Superior temporal gyrus (tissue), 1 donor: Measurements from ENCODE around the gene MYLK.
"Not testable (repeated sequence)": the region's sequence is repeated elsewhere in the genome, so short reads cannot be mapped to it uniquely, and the experiment has no call there.

Source experiments
- DNase-seq: peaks from one replicate; pipeline ENCODE4 v3.0.0-alpha.2; 2016; ENCODE audit errors: extremely low spot score

MYLK gene

DNA sequence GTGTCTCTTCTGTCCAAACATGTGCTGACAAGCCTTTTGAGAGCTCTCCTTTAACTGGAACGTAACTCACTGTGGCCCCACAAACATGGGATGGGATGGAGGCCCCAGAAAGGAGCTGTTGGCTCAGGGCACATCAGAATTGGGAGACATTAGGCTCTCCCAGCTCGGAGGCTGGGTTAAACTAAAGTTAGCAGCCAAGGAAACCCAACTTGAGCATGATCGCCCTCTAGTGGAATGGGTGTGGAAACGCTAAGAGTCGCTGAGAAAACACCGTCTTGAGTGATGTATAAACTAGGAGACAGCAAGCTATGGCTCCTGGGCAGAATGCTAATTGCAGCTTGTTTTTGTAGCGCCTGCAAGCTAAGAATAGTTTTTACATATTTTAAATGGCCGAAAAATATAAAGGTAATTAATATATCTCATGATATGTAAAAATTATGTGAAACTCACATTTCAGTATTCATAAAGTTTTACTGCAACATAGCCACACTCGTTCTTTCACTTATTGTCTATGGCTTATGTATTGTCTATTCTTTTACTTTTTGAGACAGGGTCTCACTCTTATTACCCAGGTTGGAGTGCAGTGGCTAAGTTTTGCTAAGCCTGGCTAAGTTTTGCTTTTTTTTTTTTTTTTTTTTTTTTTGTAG, 160.5 kb downstream of the MYLK start:
- DNase-seq, result peak; percentile 94

DNA sequence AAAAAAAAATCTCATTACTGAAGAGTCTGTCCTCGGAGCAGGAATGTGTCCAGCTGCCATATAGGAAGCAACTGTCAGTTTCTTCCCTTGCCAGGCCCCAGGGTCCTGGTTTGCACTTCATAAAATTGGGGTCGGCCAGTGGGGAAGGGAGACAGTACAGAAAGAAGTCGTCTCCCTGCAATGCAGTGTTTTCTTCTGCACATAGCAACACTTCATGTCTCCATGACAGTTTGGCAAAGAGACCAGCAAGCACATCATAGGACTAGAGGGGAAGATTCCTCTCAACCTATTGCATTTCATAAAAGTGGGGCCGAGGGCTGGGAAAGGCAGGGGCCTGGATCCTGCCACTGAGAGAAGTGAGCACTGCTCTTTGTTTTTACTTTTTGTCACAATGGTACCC, 161.1 kb downstream of the MYLK start:
- no peak for DNase-seq

DNA sequence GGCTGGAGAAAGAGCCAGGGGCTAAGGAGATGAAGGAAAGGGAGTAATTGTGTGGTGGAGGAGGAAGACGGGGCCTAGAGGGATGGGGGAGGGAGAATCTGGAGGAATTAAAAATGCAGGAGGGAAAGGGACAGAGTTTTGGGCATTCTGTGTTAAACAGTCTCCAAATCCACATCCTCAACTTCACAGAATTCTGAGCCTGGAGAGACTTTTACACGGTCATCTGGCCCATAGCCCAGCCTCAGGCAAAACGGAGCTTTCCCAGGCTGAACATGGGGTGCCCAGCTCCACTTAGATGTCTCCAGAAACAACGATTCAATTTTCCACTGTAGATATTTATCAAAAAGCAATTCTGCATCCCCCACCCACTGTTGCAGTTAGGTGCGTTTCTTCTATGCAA, 161.7 kb downstream of the MYLK start:
- no peak for DNase-seq

- no peak for DNase-seq
Observed at GRCh38 chr3:123722021-123722420, 162.1 kb downstream of the MYLK start.

DNA sequence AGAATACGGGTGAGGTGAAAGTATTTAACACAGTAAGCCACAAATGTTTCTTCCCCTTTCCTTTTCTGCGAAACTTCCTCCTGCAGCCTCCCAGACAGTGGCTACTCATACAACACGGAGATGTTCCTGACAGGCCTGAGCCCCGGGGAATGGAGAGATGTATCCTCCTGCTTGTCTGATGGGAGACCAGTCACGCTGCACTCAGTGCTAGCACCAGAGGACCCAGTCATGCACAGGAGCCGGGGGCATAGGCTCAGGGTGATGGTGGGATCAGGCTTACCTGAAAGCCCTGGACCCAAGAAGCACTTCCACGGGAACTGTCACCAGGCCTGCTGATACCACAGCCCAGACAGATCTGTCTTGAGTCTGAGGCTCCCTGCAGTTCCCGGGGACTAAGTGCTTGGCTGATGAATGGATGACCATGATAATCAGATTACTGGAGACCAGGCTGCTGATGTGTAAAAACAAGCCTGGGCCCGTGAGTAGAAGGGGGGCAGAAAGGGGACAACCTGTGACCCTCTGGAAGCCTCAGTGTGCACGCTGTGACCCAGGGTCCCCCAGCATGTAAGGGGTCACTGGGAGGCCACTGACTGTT, 162.9 kb downstream of the MYLK start:
- not testable (repeated sequence) for DNase-seq

- DNase-seq, result no peak
Observed at GRCh38 chr3:123720638-123721037, 163.5 kb downstream of the MYLK start.

- DNase-seq, result no peak
Observed at GRCh38 chr3:123719862-123720453, 164.2 kb downstream of the MYLK start.

GRCh38 chr3:123719061-123719756, 164.9 kb downstream of the MYLK start:
- DNase-seq, result peak; percentile 86

- no peak for DNase-seq
Observed at GRCh38 chr3:123718108-123718507, 166.0 kb downstream of the MYLK start.

- DNase-seq, result not testable (repeated sequence)
Observed at GRCh38 chr3:123717451-123717850, 166.7 kb downstream of the MYLK start.

GRCh38 chr3:123716411-123716810, 167.7 kb downstream of the MYLK start:
- no peak for DNase-seq

- DNase-seq, result no peak
Observed at GRCh38 chr3:123713211-123713610, 170.9 kb downstream of the MYLK start.

GRCh38 chr3:123712077-123712860, 171.9 kb downstream of the MYLK start:
- DNase-seq, result no peak

- DNase-seq, result no peak
Observed at GRCh38 chr3:123711356-123711755, 172.8 kb downstream of the MYLK start.

DNA sequence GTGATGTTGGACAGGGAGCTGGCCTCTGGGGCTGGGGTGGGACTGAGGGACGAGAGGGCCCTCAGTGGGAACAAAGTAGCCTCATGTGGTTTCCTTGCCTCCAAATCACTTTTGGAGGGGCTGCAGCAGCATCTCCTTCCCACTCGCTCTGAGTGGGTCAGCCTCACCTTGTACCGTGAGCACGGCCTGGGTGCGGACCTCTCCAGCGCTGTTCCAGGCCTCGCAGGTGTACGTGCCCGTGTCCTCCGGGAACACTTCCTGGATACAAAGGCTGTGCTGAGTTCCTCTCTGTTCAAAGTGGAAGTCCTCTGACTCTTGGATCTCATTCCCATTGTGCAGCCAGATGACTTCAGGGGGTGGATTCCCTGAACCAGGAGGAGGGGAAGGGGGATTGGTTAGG, 175.6 kb downstream of the MYLK start:
- DNase-seq, result no peak

DNA sequence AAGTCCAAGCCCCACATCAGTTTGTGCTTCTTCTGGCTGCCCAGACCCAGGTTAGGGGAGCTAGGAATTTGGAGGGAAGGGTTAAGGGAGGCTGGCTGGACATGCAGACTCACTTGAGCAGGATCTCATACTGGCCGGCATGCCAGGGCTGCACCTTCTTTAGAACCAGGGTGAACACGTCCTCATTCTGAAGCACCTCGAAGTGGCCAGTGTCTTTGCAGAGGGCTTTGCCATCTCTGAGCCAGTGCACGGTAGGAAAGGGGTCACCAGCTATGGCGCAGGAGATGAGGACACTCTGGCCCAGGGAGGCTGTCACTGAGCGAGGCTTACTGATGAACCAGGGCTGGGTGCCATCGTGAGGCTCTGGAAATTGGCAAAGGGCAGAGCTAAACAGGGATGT, 176.5 kb downstream of the MYLK start:
- DNase-seq, result not testable (repeated sequence)

DNA sequence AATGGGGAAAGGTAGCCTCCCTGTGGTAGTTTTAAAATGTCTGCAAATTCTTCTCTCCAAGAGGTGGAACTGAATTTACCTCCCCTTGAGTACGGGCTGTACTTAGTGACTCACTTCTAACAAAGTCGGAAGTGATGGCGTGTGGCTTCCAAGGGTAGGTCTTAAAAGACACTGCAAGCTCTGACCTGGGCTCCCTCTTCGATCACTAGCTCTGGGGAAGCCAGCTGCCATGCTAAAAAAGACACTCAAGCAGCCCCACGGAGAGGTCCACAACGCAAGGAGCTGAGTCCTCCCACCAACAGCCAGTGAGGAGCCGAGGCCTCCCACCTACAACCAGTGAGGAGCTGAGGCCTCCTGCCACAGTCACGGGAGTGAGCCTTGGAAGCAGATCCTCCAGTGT, 177.3 kb downstream of the MYLK start:
- DNase-seq, result no peak

- DNase-seq, result no peak
Observed at GRCh38 chr3:123705488-123706285, 178.4 kb downstream of the MYLK start.

DNA sequence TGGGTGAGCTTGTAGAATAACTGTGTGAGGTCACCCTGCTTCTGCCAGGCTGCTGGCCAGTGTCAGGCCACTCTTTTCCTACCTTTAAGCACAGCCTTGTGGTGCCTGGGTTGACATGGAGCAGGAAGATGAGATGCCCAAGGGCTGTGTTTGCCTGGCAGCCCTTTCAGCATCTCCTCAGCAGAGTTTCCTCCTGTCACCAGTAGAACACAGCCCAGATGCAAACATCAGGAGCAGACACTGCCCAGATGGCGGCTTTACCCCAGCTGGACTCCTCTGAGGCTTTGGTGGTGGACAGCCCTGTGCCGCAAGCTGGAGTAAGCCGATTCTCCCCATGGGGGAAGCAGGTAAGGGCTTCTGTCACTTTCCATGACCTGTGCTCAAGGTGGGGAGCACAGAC, 180.5 kb downstream of the MYLK start:
- DNase-seq, result not testable (repeated sequence)

GRCh38 chr3:123702720-123703119, 181.4 kb downstream of the MYLK start:
- DNase-seq, result no peak

GRCh38 chr3:123702057-123702456, 182.1 kb downstream of the MYLK start:
- peak; percentile 57 for DNase-seq
